Sigmoid colon (tissue), 4 donors: ENCODE measurements around the gene MYO10.

Experiments
- POLR2A ChIP-seq, 2 donors: fragments of 450-650 bp; IDR thresholded peaks; one replicate each; pipeline ENCODE4 v1.6.1; 2016; ENCODE audit warnings: antibody characterized with exemption in 2 of 2, mild to moderate bottlenecking in 2 of 2, moderate library complexity in 2 of 2
- POLR2AphosphoS5 ChIP-seq, 4 donors: sonication (generic); formaldehyde crosslinking; IDR thresholded peaks; one replicate each; pipeline ENCODE4 v1.6.1; 2017; ENCODE audit warnings: antibody characterized with exemption in 4 of 4
- TF ChIP-seq, protein P1 (sequence below), 4 experiments: fragments of 450-650 bp in 3 of 4; fragments of 200-600 bp in 1 of 4; IDR thresholded peaks; one replicate each; pipeline ENCODE4 v1.5.1; 2016 to 2019; ENCODE audit warnings: antibody characterized with exemption in 4 of 4, mild to moderate bottlenecking in 3 of 4, moderate library complexity in 2 of 4

- TF ChIP-seq, protein P1, sequence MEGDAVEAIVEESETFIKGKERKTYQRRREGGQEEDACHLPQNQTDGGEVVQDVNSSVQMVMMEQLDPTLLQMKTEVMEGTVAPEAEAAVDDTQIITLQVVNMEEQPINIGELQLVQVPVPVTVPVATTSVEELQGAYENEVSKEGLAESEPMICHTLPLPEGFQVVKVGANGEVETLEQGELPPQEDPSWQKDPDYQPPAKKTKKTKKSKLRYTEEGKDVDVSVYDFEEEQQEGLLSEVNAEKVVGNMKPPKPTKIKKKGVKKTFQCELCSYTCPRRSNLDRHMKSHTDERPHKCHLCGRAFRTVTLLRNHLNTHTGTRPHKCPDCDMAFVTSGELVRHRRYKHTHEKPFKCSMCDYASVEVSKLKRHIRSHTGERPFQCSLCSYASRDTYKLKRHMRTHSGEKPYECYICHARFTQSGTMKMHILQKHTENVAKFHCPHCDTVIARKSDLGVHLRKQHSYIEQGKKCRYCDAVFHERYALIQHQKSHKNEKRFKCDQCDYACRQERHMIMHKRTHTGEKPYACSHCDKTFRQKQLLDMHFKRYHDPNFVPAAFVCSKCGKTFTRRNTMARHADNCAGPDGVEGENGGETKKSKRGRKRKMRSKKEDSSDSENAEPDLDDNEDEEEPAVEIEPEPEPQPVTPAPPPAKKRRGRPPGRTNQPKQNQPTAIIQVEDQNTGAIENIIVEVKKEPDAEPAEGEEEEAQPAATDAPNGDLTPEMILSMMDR (IDR thresholded peaks at IDR 0.05): no peak
- TF ChIP-seq POLR2A (IDR thresholded peaks at IDR 0.05) (no peak), POLR2AphosphoS5 (IDR thresholded peaks at IDR 0.05) (no peak)
Measured at GRCh38 chr5:16903480-16904300, 32.4 kb downstream of the MYO10 start.
